PC-9 (cell line): ENCODE measurements around the gene AGPAT3.

ENCODE experiments used
- EZH2 ChIP-seq: fragments of 200-600 bp; sonication (generic); IDR thresholded peaks from 2 replicates; pipeline ENCODE4 v1.8.0; 2017; ENCODE audit warnings: antibody characterized with exemption, low read depth
- TF ChIP-seq, protein P1 (sequence below): fragments of 200-600 bp; sonication (generic); conservative IDR thresholded peaks from 2 replicates; pipeline ENCODE4 v1.6.1; 2017; ENCODE audit warnings: mixed run types, antibody characterized with exemption, mild to moderate bottlenecking, moderate library complexity

- TF ChIP-seq, protein P1, sequence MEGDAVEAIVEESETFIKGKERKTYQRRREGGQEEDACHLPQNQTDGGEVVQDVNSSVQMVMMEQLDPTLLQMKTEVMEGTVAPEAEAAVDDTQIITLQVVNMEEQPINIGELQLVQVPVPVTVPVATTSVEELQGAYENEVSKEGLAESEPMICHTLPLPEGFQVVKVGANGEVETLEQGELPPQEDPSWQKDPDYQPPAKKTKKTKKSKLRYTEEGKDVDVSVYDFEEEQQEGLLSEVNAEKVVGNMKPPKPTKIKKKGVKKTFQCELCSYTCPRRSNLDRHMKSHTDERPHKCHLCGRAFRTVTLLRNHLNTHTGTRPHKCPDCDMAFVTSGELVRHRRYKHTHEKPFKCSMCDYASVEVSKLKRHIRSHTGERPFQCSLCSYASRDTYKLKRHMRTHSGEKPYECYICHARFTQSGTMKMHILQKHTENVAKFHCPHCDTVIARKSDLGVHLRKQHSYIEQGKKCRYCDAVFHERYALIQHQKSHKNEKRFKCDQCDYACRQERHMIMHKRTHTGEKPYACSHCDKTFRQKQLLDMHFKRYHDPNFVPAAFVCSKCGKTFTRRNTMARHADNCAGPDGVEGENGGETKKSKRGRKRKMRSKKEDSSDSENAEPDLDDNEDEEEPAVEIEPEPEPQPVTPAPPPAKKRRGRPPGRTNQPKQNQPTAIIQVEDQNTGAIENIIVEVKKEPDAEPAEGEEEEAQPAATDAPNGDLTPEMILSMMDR: no peak
- no peak for TF ChIP-seq EZH2
Measured at GRCh38 chr21:43900078-43900385, 35.0 kb downstream of the AGPAT3 start.
